ENCODE data around the gene SLC35A5.
"Not testable (repeated sequence)": the region's sequence is repeated elsewhere in the genome, so short reads cannot be mapped to it uniquely, and the experiment has no call there.

Gene SLC35A5

GRCh38 chr3:112560721-112561483 lies 943 bp upstream of the SLC35A5 start:
- no peak for TF ChIP-seq CTCF (IDR thresholded peaks at IDR 0.05; ENCODE audit: extremely low read depth, missing control alignments)
- peak; percentile 73 for DNase-seq (ENCODE audit: low spot score)

- TF ChIP-seq CTCF (IDR thresholded peaks at IDR 0.05; ENCODE audit: extremely low read depth, missing control alignments), result no peak
- peak; percentile 77 for DNase-seq (ENCODE audit: low spot score)
Measured at GRCh38 chr3:112561484-112561733, 436 bp upstream of the SLC35A5 start.

GRCh38 chr3:112564247-112564939 lies 2.5 kb downstream of the SLC35A5 start:
- DNase-seq (ENCODE audit: low spot score), result not testable (repeated sequence)

GRCh38 chr3:112564940-112565305 lies 3.1 kb downstream of the SLC35A5 start:
- no peak for DNase-seq (ENCODE audit: low spot score)
- no peak for TF ChIP-seq CTCF (IDR thresholded peaks at IDR 0.05; ENCODE audit: extremely low read depth, missing control alignments)

- DNase-seq (ENCODE audit: low spot score), result no peak
- no peak for TF ChIP-seq CTCF (IDR thresholded peaks at IDR 0.05; ENCODE audit: extremely low read depth, missing control alignments)
Measured at GRCh38 chr3:112568642-112569041, 6.8 kb downstream of the SLC35A5 start.

GRCh38 chr3:112569265-112569664 lies 7.4 kb downstream of the SLC35A5 start:
- DNase-seq (ENCODE audit: low spot score), result no peak
- no peak for TF ChIP-seq CTCF (IDR thresholded peaks at IDR 0.05; ENCODE audit: extremely low read depth, missing control alignments)

- DNase-seq (ENCODE audit: low spot score), result no peak
- TF ChIP-seq CTCF (IDR thresholded peaks at IDR 0.05; ENCODE audit: extremely low read depth, missing control alignments), result no peak
Measured at GRCh38 chr3:112572701-112573100, 10.9 kb downstream of the SLC35A5 start.

GRCh38 chr3:112579232-112579631 lies 17.4 kb downstream of the SLC35A5 start:
- TF ChIP-seq CTCF (IDR thresholded peaks at IDR 0.05; ENCODE audit: extremely low read depth, missing control alignments), result no peak
- no peak for DNase-seq (ENCODE audit: low spot score)

Data from GM20000 (cell line).